Fibroblast of peridontal ligament (primary cell): ENCODE measurements around the gene FBXL12.
"Not testable (repeated sequence)": the region's sequence is repeated elsewhere in the genome, so short reads cannot be mapped to it uniquely, and the experiment has no call there.

Experiments
- DNase-seq: peaks from one replicate; pipeline ENCODE4 v3.0.0-alpha.2; 2010; ENCODE audit errors: extremely low read depth

Gene FBXL12

GRCh38 chr19:9818734-9819595 is at the start of gene FBXL12:
TSS of gene FBXL12 (minus strand) at chr19:9819079. CDS start at chr19:9818813, 266 bp downstream.
- peak; percentile 99 for DNase-seq

GRCh38 chr19:9865732-9866501 is 47.0 kb upstream of the FBXL12 start:
- peak; percentile 10 for DNase-seq

- DNase-seq, result no peak
Observed at GRCh38 chr19:9863759-9864158, 44.9 kb upstream of the FBXL12 start.

- no peak for DNase-seq
Observed at GRCh38 chr19:9862938-9863337, 44.1 kb upstream of the FBXL12 start.

- DNase-seq, result no peak
Observed at GRCh38 chr19:9861503-9861902, 42.6 kb upstream of the FBXL12 start.

GRCh38 chr19:9860407-9860806 is 41.5 kb upstream of the FBXL12 start:
- DNase-seq, result no peak

- DNase-seq, result no peak
Observed at GRCh38 chr19:9858766-9859165, 39.9 kb upstream of the FBXL12 start.

- DNase-seq, result no peak
Observed at GRCh38 chr19:9857920-9858746, 39.3 kb upstream of the FBXL12 start.

GRCh38 chr19:9857076-9857721 is 38.3 kb upstream of the FBXL12 start:
- DNase-seq, result no peak

GRCh38 chr19:9856609-9857008 is 37.7 kb upstream of the FBXL12 start:
- no peak for DNase-seq

- no peak for DNase-seq
Observed at GRCh38 chr19:9854282-9854846, 35.5 kb upstream of the FBXL12 start.

GRCh38 chr19:9850235-9850959 is 31.5 kb upstream of the FBXL12 start:
- DNase-seq, result no peak

GRCh38 chr19:9849791-9850190 is 30.9 kb upstream of the FBXL12 start:
- DNase-seq, result no peak

- no peak for DNase-seq
Observed at GRCh38 chr19:9848762-9849161, 29.9 kb upstream of the FBXL12 start.

GRCh38 chr19:9848060-9848459 is 29.2 kb upstream of the FBXL12 start:
- DNase-seq, result no peak

- DNase-seq, result peak; percentile 93
Observed at GRCh38 chr19:9847087-9847671, 28.3 kb upstream of the FBXL12 start.

- not testable (repeated sequence) for DNase-seq
Observed at GRCh38 chr19:9843626-9844273, 24.9 kb upstream of the FBXL12 start.

- no peak for DNase-seq
Observed at GRCh38 chr19:9842834-9843625, 24.2 kb upstream of the FBXL12 start.

- DNase-seq, result peak; percentile 38
Observed at GRCh38 chr19:9839415-9839814, 20.5 kb upstream of the FBXL12 start.
